ENCODE data around the gene GRAP2.
"Not testable (repeated sequence)": the region's sequence is repeated elsewhere in the genome, so short reads cannot be mapped to it uniquely, and the experiment has no call there.

The GRAP2 gene

DNA sequence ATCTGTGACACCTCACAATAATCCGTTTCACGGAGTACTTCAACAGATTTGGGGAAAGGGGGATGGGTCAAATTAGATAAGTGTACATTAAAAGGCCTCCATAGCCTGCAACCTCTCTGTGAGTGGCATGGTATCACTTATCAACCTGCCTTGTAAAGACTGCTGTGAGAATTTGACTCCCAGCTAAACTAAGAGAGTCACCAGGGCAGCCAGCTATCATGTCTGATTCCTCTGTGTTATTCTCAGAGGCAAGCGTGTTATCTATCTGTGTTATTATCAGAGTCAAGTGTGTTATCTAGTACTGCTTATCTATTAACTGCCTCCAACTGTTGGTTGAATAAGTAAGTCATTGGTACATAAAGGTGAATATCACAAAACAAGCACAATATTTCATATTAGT lies 89.8 kb downstream of the GRAP2 start:
- no peak overlapping the region for H3K9ac ChIP-seq
- H3K4me1 ChIP-seq = peaks cover 11% of the 10 kb centered on the region
- no peak overlapping the region for H3K27ac ChIP-seq
- H3K4me2 ChIP-seq = no peak overlapping the region
- H3K36me3 ChIP-seq = no peaks in the 10 kb centered on the region
- no peak overlapping the region for H3K4me3 ChIP-seq
- no peak for TF ChIP-seq Cebpa-rat (IDR thresholded peaks at IDR 0.05)
- H3K9me3 ChIP-seq = no peaks in the 10 kb centered on the region; the same call in 1 of the 2 replicates
- peaks cover 19% of the 10 kb centered on the region for H3K27me3 ChIP-seq
- no peaks in the 10 kb centered on the region for H4K20me1 ChIP-seq

GRCh38 chr22:39991159-39991860 lies 90.4 kb downstream of the GRAP2 start:
- Histone ChIP-seq H3K4me2 (no peak overlapping the region), H3K36me3 (no peaks in the 10 kb centered on the region), H3K4me1 (peaks cover 9% of the 10 kb centered on the region), H3K9ac (no peak overlapping the region), H3K27ac (no peak overlapping the region), H3K27me3 (peaks cover 24% of the 10 kb centered on the region), H3K4me3 (no peak overlapping the region), H4K20me1 (no peaks in the 10 kb centered on the region), H3K9me3 (no peaks in the 10 kb centered on the region; the same call in 1 of the 2 replicates)
- no peak for TF ChIP-seq Cebpa-rat (IDR thresholded peaks at IDR 0.05)

- Histone ChIP-seq H3K27me3 (peaks cover 24% of the 10 kb centered on the region), H3K4me2 (no peak overlapping the region), H3K27ac (no peak overlapping the region), H3K4me3 (no peak overlapping the region), H4K20me1 (no peaks in the 10 kb centered on the region), H3K4me1 (peaks cover 11% of the 10 kb centered on the region), H3K9ac (no peak overlapping the region), H3K36me3 (no peaks in the 10 kb centered on the region), H3K9me3 (no peaks in the 10 kb centered on the region; the same call in 1 of the 2 replicates)
- TF ChIP-seq Cebpa-rat (IDR thresholded peaks at IDR 0.05) = no peak
Observed at GRCh38 chr22:39992088-39992826, 91.4 kb downstream of the GRAP2 start.

GRCh38 chr22:39992894-39993293 lies 92.0 kb downstream of the GRAP2 start:
- not testable (repeated sequence) for H4K20me1 ChIP-seq
- H3K4me1 ChIP-seq = peaks cover 14% of the 10 kb centered on the region

GRCh38 chr22:39994041-39994565 lies 93.2 kb downstream of the GRAP2 start:
- no peak overlapping the region for H3K9ac ChIP-seq
- no peak for TF ChIP-seq Cebpa-rat (IDR thresholded peaks at IDR 0.05)
- peak overlapping the region; percentile 40 for H3K4me2 ChIP-seq
- peaks cover 14% of the 10 kb centered on the region for H3K4me1 ChIP-seq
- H4K20me1 ChIP-seq = no peaks in the 10 kb centered on the region
- H3K27me3 ChIP-seq = peaks cover 24% of the 10 kb centered on the region
- H3K4me3 ChIP-seq = no peak overlapping the region
- no peak overlapping the region for H3K27ac ChIP-seq
- no peaks in the 10 kb centered on the region for H3K36me3 ChIP-seq
- no peaks in the 10 kb centered on the region; the same call in 1 of the 2 replicates for H3K9me3 ChIP-seq

More at GRCh38 chr22:39992894-39993293, 92.0 kb downstream of the GRAP2 start:
- not testable (repeated sequence) for H3K9ac ChIP-seq, H3K9me3 ChIP-seq, H3K36me3 ChIP-seq, H3K4me3 ChIP-seq, H3K27ac ChIP-seq, H3K4me2 ChIP-seq
- H3K27me3 ChIP-seq = peaks cover 24% of the 10 kb centered on the region

- peak within 1 kb of the TSS; percentile 40 for H3K4me2 ChIP-seq
- peaks cover 24% of the 10 kb centered on the region for H3K27me3 ChIP-seq
- H3K4me3 ChIP-seq = no peak within 1 kb of the TSS
- TF ChIP-seq Cebpa-rat (IDR thresholded peaks at IDR 0.05) = no peak
- no peaks in the 10 kb centered on the region; the same call in 1 of the 2 replicates for H3K9me3 ChIP-seq
- peaks cover 14% of the 10 kb centered on the region for H3K4me1 ChIP-seq
- no peak within 1 kb of the TSS for H3K9ac ChIP-seq
- H3K36me3 ChIP-seq = no peaks in the 10 kb centered on the region
- no peak within 1 kb of the TSS for H3K27ac ChIP-seq
- no peaks in the 10 kb centered on the region for H4K20me1 ChIP-seq
Observed at GRCh38 chr22:39994566-39995392, 93.9 kb downstream of the GRAP2 start, which contains the start of gene FAM83F. TSS of gene FAM83F (plus strand) at chr22:39994954. CDS start at chr22:39995043, 89 bp downstream.

- peaks cover 24% of the 10 kb centered on the region for H3K27me3 ChIP-seq
- H3K27ac ChIP-seq = no peak overlapping the region
- H3K4me2 ChIP-seq = no peak overlapping the region
- H3K4me3 ChIP-seq = no peak overlapping the region
- H3K36me3 ChIP-seq = no peaks in the 10 kb centered on the region
- H3K4me1 ChIP-seq = peaks cover 20% of the 10 kb centered on the region
- H4K20me1 ChIP-seq = no peaks in the 10 kb centered on the region
- TF ChIP-seq Cebpa-rat (IDR thresholded peaks at IDR 0.05) = no peak
- no peak overlapping the region for H3K9ac ChIP-seq
- H3K9me3 ChIP-seq = no peaks in the 10 kb centered on the region; the same call in 1 of the 2 replicates
Observed at GRCh38 chr22:39995393-39996252, 94.7 kb downstream of the GRAP2 start.

- Histone ChIP-seq H3K9ac (no peak overlapping the region), H4K20me1 (no peaks in the 10 kb centered on the region), H3K36me3 (no peaks in the 10 kb centered on the region), H3K4me1 (peaks cover 20% of the 10 kb centered on the region), H3K9me3 (no peaks in the 10 kb centered on the region; the same call in 1 of the 2 replicates), H3K4me3 (no peak overlapping the region), H3K27ac (no peak overlapping the region), H3K27me3 (peaks cover 24% of the 10 kb centered on the region), H3K4me2 (no peak overlapping the region)
- no peak for TF ChIP-seq Cebpa-rat (IDR thresholded peaks at IDR 0.05)
Observed at GRCh38 chr22:39996732-39997131, 95.8 kb downstream of the GRAP2 start.

DNA sequence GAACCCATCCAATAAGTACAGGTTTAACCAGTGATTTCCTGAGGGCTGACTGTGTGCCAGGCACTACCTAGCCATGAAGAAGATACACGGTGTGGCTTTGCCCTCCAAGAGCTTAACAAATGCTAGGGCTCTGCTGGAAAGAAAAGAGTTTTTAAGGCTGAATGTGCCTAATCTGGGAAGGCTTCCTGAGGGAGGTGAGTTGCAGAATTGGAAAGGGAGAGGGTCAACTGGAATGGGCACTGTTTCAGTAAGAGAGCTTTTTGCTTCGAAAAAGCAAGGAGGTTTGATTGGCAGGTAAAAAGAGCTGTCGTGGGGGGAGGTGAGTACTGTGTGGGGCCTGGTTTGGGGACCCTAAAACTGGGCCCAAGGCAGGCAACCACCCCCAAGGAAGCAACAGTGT lies 96.5 kb downstream of the GRAP2 start:
- Histone ChIP-seq H3K9ac (no peak overlapping the region), H3K4me3 (no peak overlapping the region), H3K4me2 (no peak overlapping the region), H4K20me1 (no peaks in the 10 kb centered on the region), H3K27me3 (peaks cover 24% of the 10 kb centered on the region), H3K9me3 (no peaks in the 10 kb centered on the region; the same call in 1 of the 2 replicates), H3K4me1 (peaks cover 20% of the 10 kb centered on the region), H3K36me3 (no peaks in the 10 kb centered on the region), H3K27ac (no peak overlapping the region)
- no peak for TF ChIP-seq Cebpa-rat (IDR thresholded peaks at IDR 0.05)
